ENCODE results near the gene GID4. TPM values are rescaled to one million over a fixed set of nuclear protein-coding genes. Genes with fewer than 3 reads are reported as not detected.

Gene GID4
- total RNA-seq, 1 donor from 2014 or later: 20.1 TPM

GRCh38 chr17:18079543-18079942 lies 40.3 kb downstream of the GID4 start:
- no peak for ATAC-seq
- DNase-seq (ENCODE audit: missing footprints): no peak
- intact Hi-C loops (cut with DNase I): no loop called here

GRCh38 chr17:18084256-18084655 lies 45.0 kb downstream of the GID4 start:
- ATAC-seq (no peak), DNase-seq (ENCODE audit: missing footprints) (no peak)
- intact Hi-C loops (cut with DNase I): no loop called here

- intact Hi-C loops (cut with DNase I): loop anchor here (1.0 kb wide), 1 partner anchor 95 kb away; the partner anchor contains the start of gene ALKBH5
- DNase-seq (ENCODE audit: missing footprints) (peak; percentile 95), ATAC-seq (peak; percentile 97)
These were observed 48.6 kb downstream of the GID4 start, which contains the start of gene DRG2 for GRCh38 chr17:18087610-18088491. Gene DRG2 (plus strand): TSS chr17:18087948. CDS start chr17:18088024, 76 bp downstream.

GRCh38 chr17:18089613-18090012 lies 50.4 kb downstream of the GID4 start:
- intact Hi-C loops (cut with DNase I): no loop called here
- ATAC-seq (no peak), DNase-seq (ENCODE audit: missing footprints) (peak; percentile 4)

GRCh38 chr17:18093616-18094408 lies 54.6 kb downstream of the GID4 start:
- ATAC-seq (peak; percentile 51), DNase-seq (ENCODE audit: missing footprints) (peak; percentile 79)
- intact Hi-C loops (cut with DNase I): no loop called here

- DNase-seq (ENCODE audit: missing footprints) (peak; percentile 16), ATAC-seq (no peak)
- intact Hi-C loops (cut with DNase I): no loop called here
These were observed 55.2 kb downstream of the GID4 start for GRCh38 chr17:18094409-18094807.

- intact Hi-C loops (cut with DNase I): no loop called here
These were observed 60.3 kb downstream of the GID4 start for GRCh38 chr17:18099516-18099915.

GRCh38 chr17:18100616-18101015 lies 61.4 kb downstream of the GID4 start:
- intact Hi-C loops (cut with DNase I): no loop called here
- no peak for ATAC-seq
- peak; percentile 13 for DNase-seq (ENCODE audit: missing footprints)

More at GRCh38 chr17:18099516-18099915, 60.3 kb downstream of the GID4 start:
- DNase-seq (ENCODE audit: missing footprints) (peak; percentile 63), ATAC-seq (no peak)

GRCh38 chr17:18101828-18102227 lies 62.6 kb downstream of the GID4 start:
- no peak for ATAC-seq
- intact Hi-C loops (cut with DNase I): no loop called here
- DNase-seq (ENCODE audit: missing footprints): peak; percentile 23

- intact Hi-C loops (cut with DNase I): no loop called here
- DNase-seq (ENCODE audit: missing footprints) (peak; percentile 22), ATAC-seq (no peak)
These were observed 63.4 kb downstream of the GID4 start for GRCh38 chr17:18102640-18103039.

GRCh38 chr17:18105027-18105426 lies 65.8 kb downstream of the GID4 start:
- ATAC-seq (no peak), DNase-seq (ENCODE audit: missing footprints) (peak; percentile 47)
- intact Hi-C loops (cut with DNase I): no loop called here

GRCh38 chr17:18105595-18105994 lies 66.4 kb downstream of the GID4 start:
- DNase-seq (ENCODE audit: missing footprints) (peak; percentile 34), ATAC-seq (no peak)
- intact Hi-C loops (cut with DNase I): no loop called here

GRCh38 chr17:18106211-18106610 lies 67.0 kb downstream of the GID4 start:
- ATAC-seq (no peak), DNase-seq (ENCODE audit: missing footprints) (peak; percentile 40)
- intact Hi-C loops (cut with DNase I): no loop called here

GRCh38 chr17:18107061-18107790 lies 68.0 kb downstream of the GID4 start:
- peak; percentile 34 for DNase-seq (ENCODE audit: missing footprints)
- intact Hi-C loops (cut with DNase I): no loop called here
- no peak for ATAC-seq

GRCh38 chr17:18107971-18108370 lies 68.8 kb downstream of the GID4 start:
- intact Hi-C loops (cut with DNase I): no loop called here
- ATAC-seq: no peak
- DNase-seq (ENCODE audit: missing footprints): peak; percentile 17

- ATAC-seq (peak; percentile 20), DNase-seq (ENCODE audit: missing footprints) (peak; percentile 25)
- intact Hi-C loops (cut with DNase I): no loop called here
These were observed 69.4 kb downstream of the GID4 start, which contains the start of gene MYO15A for GRCh38 chr17:18108401-18109312. Gene MYO15A (plus strand): TSS chr17:18108756. CDS start chr17:18118801, 10,045 bp downstream.

- intact Hi-C loops (cut with DNase I): no loop called here
- DNase-seq (ENCODE audit: missing footprints): peak; percentile 46
- ATAC-seq: no peak
These were observed 70.8 kb downstream of the GID4 start for GRCh38 chr17:18109935-18110485.
